ENCODE results near the gene TNPO1.
"Not testable (repeated sequence)": the region's sequence is repeated elsewhere in the genome, so short reads cannot be mapped to it uniquely, and the experiment has no call there.

TNPO1 gene

DNA sequence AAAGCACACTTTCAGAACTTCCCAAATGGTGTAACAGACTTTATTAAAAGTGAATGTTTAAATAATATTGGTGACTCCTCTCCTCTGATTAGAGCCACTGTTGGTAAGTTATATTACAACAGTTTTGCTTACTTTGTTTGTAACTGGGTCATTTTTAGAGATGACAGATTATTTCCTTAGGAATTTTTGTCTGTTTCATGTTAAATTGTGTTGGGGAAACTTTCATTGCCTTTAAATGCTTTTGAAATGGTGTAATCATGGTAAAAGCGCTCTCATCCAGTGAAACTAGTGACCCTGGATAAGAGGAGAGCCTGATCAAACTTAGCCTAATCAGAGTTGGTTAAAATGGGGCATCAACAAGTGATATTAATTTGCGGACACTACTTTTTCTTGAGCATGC is 39.4 kb downstream of the TNPO1 start:
- no peak for DNase-seq

- DNase-seq: no peak
Measured at GRCh38 chr5:72857396-72857795, 40.9 kb downstream of the TNPO1 start.

DNA sequence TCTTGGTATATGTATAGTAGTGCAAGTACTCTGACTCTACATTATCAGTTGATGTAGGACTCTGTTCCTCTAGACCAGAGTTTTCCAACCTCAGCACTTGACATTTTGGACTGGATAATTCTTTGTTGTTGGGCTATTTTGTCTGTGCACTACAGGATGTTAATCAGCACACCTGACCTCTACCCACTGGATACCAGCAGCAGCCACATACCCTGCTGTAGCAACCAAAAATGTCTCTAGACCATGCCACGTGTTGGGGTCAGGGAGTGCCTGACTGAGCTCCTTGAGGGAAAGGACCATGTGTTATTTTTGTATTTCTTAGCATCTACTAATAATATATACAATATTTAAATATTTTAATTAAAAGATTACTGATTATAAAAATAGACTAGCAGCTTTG is 42.7 kb downstream of the TNPO1 start:
- DNase-seq: no peak

DNA sequence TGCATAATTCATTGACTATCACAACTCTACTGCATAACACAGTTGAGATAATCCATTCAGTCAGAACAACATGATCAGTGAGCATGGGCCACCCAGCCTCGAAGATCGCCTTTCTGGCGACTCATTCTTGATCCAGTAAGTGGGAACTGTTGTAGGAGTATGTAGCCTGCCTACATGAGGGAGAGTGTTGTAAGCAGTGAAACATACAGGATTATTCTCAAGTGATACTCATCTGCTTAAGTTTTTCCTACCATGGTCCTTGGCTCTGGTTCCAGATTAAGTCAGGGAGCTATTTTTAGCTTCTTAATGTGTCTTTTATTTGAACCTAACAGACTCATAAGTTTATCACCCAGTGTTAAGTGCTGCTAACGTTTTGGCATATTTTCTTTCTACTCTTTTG is 44.0 kb downstream of the TNPO1 start:
- no peak for DNase-seq

DNA sequence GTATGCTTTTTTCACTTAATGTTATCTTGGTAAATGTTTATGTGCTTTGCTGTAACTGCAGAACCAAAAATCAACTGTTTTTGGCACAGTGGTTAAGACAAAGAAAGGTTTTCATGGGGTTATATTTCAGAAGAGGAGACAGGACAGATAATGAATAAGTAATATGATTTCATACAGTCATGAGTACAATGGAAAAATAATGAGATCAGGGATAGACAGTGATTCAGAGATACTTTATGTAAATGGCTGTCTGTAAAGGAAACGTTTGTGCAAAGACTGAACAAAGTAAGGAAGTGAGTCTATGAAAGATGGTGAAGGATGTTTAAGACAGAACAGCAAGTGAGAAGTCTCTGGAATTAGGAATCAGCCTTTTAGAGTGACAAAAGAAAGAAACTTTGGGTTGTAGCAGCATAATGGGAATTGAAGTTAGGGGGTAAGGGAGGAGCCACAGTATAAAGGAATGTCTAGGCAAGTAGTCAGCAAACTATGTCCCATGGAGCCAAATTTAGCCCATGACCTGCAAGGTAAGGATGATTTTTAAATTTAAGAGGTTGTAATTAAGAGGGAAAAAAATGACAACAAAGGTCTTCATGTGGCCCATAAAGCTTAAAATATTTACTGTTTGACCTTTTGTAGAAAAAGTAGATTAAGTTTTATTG is 55.0 kb downstream of the TNPO1 start:
- DNase-seq: no peak

- DNase-seq: no peak
Measured at GRCh38 chr5:72878854-72879253, 62.4 kb downstream of the TNPO1 start.

- DNase-seq: no peak
Measured at GRCh38 chr5:72882989-72883388, 66.5 kb downstream of the TNPO1 start.

- no peak for DNase-seq
Measured at GRCh38 chr5:72883850-72884249, 67.4 kb downstream of the TNPO1 start.

DNA sequence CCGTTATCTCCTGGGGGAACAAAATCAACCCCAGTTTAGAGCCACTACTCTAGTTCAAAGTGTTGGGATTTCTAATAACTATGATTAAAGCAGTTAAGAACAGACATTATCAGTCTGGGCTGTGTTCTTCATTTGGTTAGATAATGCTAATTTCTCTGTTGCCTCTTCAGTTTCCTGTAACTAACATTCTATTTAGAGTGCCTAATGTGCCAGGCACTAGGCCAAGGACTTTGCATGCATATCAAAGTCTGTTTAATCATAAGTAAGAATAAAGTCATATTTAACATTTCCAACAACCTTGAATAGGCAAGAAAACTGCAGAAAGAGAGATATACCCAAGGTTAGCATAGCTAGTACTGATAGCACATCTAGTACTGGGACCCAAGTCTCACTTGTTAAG is 68.4 kb downstream of the TNPO1 start:
- no peak for DNase-seq

DNA sequence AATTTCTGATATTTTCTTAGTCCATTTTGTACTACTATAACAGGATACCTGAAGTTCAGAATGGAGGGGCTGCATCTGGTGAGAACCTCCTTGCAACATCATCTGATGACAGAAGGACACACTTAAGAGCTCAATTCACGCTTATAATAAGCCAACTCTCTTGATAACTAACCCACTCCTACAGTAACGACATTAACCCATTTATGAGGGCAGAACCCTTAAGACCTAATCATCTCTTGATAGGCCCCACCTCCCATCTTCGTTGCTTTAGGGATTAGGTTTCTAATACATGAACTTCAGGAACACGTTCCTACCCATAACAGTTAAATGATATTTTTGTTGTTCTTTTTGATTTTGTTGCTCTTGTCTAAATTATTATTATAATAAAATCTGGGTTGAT is 69.4 kb downstream of the TNPO1 start:
- no peak for DNase-seq

DNA sequence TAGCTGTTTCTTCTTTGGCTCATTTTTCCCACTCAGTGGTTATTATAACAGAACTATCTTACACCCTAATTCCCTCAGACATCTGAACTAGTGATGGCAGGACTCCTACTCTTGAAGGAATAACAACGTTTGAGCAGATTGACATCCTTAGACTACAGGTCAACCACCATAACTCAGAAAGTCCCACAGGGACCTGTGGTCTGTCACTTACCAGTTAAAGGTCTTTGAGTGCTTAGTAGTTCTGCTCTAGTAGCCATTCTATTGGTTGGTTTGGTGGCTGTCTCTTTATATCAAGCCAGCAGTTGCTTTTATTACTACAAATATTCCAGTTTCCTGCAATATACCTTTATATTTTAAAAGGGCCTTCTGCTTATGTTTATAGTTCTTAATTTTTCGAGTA is 72.1 kb downstream of the TNPO1 start:
- no peak for DNase-seq

DNA sequence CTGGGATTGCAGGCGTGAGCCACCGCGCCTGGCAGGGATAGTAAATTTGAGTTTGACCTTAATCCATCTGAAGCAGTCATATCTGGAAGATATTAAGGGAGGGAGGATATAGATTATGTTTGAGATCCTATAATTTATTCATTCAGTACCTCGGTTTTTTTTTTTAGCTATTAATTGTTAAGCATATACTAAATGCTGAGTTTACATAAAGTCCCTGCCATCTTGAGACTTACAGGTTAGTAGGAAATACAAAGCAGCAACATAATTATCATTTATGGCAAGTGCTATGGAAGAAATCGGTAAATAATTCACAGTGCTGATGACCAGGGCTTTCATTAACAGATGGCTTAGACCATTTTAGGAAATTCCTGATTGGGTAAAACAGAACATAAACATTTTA is 72.9 kb downstream of the TNPO1 start:
- DNase-seq: no peak

DNA sequence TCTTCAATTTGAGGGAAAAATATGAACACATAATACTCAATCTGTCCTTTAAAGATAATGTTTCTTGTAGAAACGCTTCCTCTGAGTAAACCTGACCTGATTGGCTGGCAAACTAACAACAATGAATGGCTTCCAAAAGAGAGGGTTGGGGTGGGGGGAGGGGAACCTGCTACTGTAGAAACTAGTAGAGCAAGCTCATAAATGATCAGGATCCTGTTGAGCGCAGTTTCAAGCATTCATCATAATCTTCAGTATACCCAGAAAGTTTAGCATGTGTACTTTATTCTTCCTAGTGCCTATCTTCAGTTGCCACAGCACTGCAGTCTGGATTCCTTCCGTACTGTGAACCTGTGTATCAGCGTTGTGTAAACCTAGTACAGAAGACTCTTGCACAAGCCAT is 76.4 kb downstream of the TNPO1 start:
- DNase-seq: no peak

- no peak for DNase-seq
Measured at GRCh38 chr5:72895758-72896157, 79.3 kb downstream of the TNPO1 start.

DNA sequence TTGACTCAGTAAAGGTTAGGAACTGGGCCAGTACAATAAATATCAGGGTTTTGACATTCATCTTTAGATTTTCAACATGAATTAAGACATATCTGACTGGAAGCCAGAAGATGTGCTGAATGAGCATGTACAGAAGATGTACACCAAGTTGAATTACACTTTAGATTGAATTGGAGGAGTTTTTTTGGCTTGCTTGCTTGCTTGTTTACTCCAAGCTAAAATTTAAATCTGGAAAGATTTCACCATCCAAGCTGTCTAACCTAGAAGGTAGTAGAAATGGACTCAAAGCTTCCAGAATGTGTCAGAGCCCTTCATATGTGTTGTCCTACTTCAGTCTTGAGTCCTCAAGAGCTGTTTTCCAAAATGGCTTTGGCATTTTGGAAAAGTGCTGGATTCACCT is 90.3 kb downstream of the TNPO1 start:
- DNase-seq: no peak

GRCh38 chr5:72908664-72909063 is 92.2 kb downstream of the TNPO1 start:
- no peak for DNase-seq

DNA sequence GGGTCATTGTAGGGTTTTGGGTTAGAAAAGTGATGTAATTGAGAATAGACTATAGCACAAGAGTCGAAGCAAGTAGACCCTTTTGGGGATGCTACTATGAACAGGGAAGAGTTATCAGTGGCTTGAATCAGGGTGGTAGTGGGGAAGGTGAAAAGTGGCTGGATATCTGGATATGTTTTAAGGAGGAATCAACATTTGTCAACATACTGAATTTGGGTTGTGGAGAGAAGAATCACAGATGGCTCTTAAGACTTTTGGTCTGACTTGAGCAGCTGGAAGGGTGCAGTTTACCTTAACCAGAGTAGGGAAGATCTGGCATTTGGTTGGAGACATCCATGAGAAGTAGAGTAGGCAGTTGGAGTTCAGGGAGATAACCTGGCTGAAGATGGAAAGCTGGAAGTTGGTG is 100.9 kb downstream of the TNPO1 start:
- no peak for DNase-seq

GRCh38 chr5:72920690-72921502 is 104.4 kb downstream of the TNPO1 start:
- peak; percentile 19 for DNase-seq

- DNase-seq: no peak
Measured at GRCh38 chr5:72921886-72922285, 105.4 kb downstream of the TNPO1 start.

- no peak for DNase-seq
Measured at GRCh38 chr5:72922422-72922821, 106.0 kb downstream of the TNPO1 start.

GRCh38 chr5:72925336-72926010 is 109.0 kb downstream of the TNPO1 start:
- DNase-seq: no peak

DNA sequence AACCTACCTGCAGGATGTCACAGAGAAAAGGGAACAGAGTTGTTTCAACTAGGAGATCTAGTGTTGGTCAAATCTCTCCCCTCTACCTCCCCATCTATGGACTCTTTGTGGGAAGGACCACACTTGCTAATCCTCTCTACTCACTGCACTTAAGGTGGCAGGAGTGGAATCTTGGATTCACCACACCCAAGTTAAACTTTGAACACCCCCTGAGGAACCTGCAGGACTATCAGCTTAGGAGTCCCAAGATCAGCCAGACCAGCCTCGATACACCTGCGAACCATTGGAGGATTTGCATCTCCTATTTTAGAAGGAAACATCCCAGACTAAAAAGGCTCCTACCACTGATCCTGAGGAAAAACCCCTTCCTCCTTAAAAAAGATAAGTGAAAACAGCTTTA is 116.2 kb downstream of the TNPO1 start:
- not testable (repeated sequence) for DNase-seq

DNA sequence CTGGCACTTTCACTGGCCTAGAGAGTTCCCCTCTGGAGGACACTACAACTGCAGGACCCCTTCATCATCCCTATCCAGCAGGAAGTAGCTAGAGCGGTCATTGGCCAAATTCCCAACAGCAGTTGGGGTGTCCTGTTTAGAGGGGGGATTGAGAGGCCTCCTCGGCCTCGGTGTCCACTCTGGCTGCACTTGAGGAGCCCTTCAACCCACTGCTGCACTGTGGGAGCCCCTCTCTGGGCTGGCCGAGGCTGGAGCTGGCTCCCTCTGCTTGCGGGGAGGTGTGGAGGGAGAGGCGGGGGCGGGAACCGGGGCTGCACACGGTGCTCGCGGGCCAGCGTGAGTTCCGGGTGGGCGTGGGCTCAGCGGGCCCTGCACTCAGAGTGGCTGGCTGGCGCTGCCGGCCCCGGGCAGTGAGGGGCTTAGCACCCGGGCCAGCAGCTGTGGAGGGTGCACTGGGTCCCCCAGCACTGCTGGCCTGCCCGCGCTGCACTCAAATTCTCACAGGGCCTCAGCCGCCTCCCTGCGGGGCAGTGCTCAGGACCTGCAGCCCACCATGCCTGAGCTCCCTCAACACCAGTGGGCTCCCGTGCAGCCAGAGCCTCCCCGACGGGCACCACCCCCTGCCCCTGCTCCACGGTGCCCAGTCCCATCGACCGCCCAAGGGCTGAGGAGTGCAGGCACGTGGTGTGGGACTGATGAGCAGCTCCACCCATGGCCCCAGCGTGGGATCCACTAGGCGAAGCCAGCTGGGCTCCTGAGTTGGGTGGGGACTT is 118.7 kb downstream of the TNPO1 start:
- DNase-seq: not testable (repeated sequence)
